Measurements from ENCODE around the gene LSM4.
"Not testable (repeated sequence)": the region's sequence is repeated elsewhere in the genome, so short reads cannot be mapped to it uniquely, and the experiment has no call there.

The LSM4 gene

GRCh38 chr19:18322759-18323460, at the start of gene LSM4:
TSS of gene LSM4 (minus strand) at chr19:18323076. CDS start at chr19:18323020, 56 bp downstream.
- DNase-seq, result peak; percentile 98

- DNase-seq, result no peak
These were observed 45.8 kb upstream of the LSM4 start for GRCh38 chr19:18368504-18369222.

GRCh38 chr19:18366021-18366435, 43.2 kb upstream of the LSM4 start:
- DNase-seq, result no peak

- DNase-seq, result peak; percentile 92
These were observed 42.1 kb upstream of the LSM4 start for GRCh38 chr19:18364826-18365528.

- not testable (repeated sequence) for DNase-seq
These were observed 41.5 kb upstream of the LSM4 start for GRCh38 chr19:18364277-18364825.

GRCh38 chr19:18363787-18364186, 40.9 kb upstream of the LSM4 start:
- no peak for DNase-seq

- no peak for DNase-seq
These were observed 40.2 kb upstream of the LSM4 start for GRCh38 chr19:18362934-18363542.

- no peak for DNase-seq
These were observed 38.8 kb upstream of the LSM4 start for GRCh38 chr19:18361646-18362045.

- no peak for DNase-seq
These were observed 34.2 kb upstream of the LSM4 start for GRCh38 chr19:18357041-18357440.

- not testable (repeated sequence) for DNase-seq
These were observed 31.9 kb upstream of the LSM4 start for GRCh38 chr19:18354743-18355142.

- DNase-seq, result no peak
These were observed 30.6 kb upstream of the LSM4 start for GRCh38 chr19:18353378-18354005.

- DNase-seq, result no peak
These were observed 28.7 kb upstream of the LSM4 start for GRCh38 chr19:18351544-18351943.

GRCh38 chr19:18350490-18350889, 27.6 kb upstream of the LSM4 start:
- DNase-seq, result no peak

GRCh38 chr19:18349524-18350128, 26.8 kb upstream of the LSM4 start:
- DNase-seq, result no peak

GRCh38 chr19:18348818-18349339, 26.0 kb upstream of the LSM4 start:
- DNase-seq, result not testable (repeated sequence)

GRCh38 chr19:18348171-18348570, 25.3 kb upstream of the LSM4 start:
- DNase-seq, result no peak

GRCh38 chr19:18346091-18346490, 23.2 kb upstream of the LSM4 start:
- no peak for DNase-seq

GRCh38 chr19:18345296-18345695, 22.4 kb upstream of the LSM4 start:
- DNase-seq, result no peak

GRCh38 chr19:18344582-18344950, 21.7 kb upstream of the LSM4 start:
- no peak for DNase-seq

GRCh38 chr19:18342090-18342632, 19.3 kb upstream of the LSM4 start:
- DNase-seq, result no peak
